K562 (cell line): ENCODE data around the gene CALML3. TPM values are rescaled to one million over a fixed set of nuclear protein-coding genes. Genes with fewer than 3 reads are reported as not detected.

ENCODE experiments used
- CBFA2T3 ChIP-seq: fragments of 450-650 bp; IDR thresholded peaks from 2 replicates; pipeline ENCODE4 v1.6.1; 2017
- POLR2A ChIP-seq: fragments of 450-650 bp; conservative IDR thresholded peaks from 2 replicates; pipeline ENCODE4 v1.6.1; 2016
- ZNF197 ChIP-seq: fragments of 200-800 bp; sonication (Bioruptor generic); IDR thresholded peaks from 2 replicates; pipeline ENCODE4 v1.6.1; 2016; ENCODE audit warnings: low read depth, missing genetic modification characterization, missing compliant biosample characterization
- polyA plus RNA-seq, 8 experiments: library from polyadenylated mRNA; depleted of rRNA in 4 of 8; stranded (reverse) in 5 of 8; unstranded in 3 of 8; fragments of >200 nt; fragmentation: Nextera tagmentation in 2 of 8; fragmentation: Illumina TruSeq in 1 of 8; extraction: Ambion mirVana in 2 of 8; extraction: Trizol in 1 of 8; gene quantifications; 2 replicates each; pipeline versions ENCODE4 v1.2.1 to v1.2.3, GENCODE V29; 2011 to 2014; ENCODE audit warnings: inconsistent platforms in 1 of 8, missing spikeins in 1 of 8
- total RNA-seq, 7 experiments: library from RNA; depleted of rRNA in 6 of 7; stranded (reverse); fragments of >200 nt in 6 of 7; fragmentation: Illumina TruSeq in 2 of 7; extraction: Trizol in 2 of 7; gene quantifications; 2 replicates each; pipeline versions ENCODE4 v1.2.1 to v1.2.3, GENCODE V29; 2011 to 2021; ENCODE audit warnings: low replicate concordance in 1 of 7
- TF ChIP-seq, protein P1 (sequence below): fragments of 450-650 bp; formaldehyde crosslinking; IDR thresholded peaks from 2 replicates; pipeline ENCODE4 v1.4.0; 2020; ENCODE audit warnings: mild to moderate bottlenecking, moderate library complexity
- TF ChIP-seq, protein P2 (sequence below): IDR thresholded peaks from 2 replicates; pipeline ENCODE4 v1.6.1; 2012; ENCODE audit warnings: low read depth, low read length, improper control_type of control experiment, borderline replicate concordance
- TF ChIP-seq, protein P3 (sequence below): fragments of 450-650 bp; IDR thresholded peaks from 2 replicates; pipeline ENCODE4 v1.7.0; 2016; ENCODE audit warnings: borderline replicate concordance
- TF ChIP-seq, protein P4 (sequence below): sonication (generic); formaldehyde crosslinking; IDR thresholded peaks from 2 replicates; pipeline ENCODE4 v1.8.1; 2022; ENCODE audit warnings: missing genetic modification reagents
- TF ChIP-seq, protein P5 (sequence below): IDR thresholded peaks from 2 replicates; pipeline ENCODE4 v1.6.1; 2016; ENCODE audit warnings: missing genetic modification characterization, missing compliant biosample characterization

Gene CALML3
- total and polyA plus RNA-seq, 9 of the 15 experiments (the other 6 are each of a cell fraction or from before 2014, with no cell fraction given) = not detected

DNA sequence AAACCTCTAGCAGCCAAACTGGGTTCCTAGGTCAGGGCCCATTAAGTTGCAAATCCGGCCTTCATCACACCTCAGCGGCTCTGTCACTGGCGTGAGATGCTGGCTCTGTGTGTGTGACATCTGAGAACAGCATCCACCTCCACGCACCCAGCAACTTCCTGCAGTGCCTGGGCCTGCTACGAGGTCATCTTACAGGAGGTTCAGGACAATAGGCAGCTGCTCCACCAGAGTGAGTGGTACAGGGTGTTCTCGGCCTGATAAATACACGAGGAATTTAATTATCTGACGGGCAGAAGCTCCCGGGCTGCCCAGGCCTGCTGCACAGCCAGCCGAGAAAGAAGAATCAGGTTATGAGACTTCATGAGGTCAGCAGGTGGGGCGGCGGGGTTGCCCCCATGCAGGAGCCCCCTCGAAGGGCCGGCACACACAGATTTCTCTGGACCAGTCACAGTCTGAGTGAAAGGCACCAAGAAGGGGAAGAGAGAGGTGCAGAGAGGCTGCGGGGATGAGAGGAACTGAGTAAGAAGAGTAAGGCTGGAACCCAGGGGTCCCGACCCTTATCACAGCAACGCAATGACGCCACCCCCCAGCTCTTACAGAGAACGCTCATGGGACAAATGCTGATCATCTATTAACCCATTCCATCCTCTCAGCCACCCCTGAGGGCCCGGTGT, 49.3 kb downstream of the CALML3 start (continued):
- TF ChIP-seq, protein P1, sequence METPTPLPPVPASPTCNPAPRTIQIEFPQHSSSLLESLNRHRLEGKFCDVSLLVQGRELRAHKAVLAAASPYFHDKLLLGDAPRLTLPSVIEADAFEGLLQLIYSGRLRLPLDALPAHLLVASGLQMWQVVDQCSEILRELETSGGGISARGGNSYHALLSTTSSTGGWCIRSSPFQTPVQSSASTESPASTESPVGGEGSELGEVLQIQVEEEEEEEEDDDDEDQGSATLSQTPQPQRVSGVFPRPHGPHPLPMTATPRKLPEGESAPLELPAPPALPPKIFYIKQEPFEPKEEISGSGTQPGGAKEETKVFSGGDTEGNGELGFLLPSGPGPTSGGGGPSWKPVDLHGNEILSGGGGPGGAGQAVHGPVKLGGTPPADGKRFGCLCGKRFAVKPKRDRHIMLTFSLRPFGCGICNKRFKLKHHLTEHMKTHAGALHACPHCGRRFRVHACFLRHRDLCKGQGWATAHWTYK = no peak
- TF ChIP-seq, protein P2, sequence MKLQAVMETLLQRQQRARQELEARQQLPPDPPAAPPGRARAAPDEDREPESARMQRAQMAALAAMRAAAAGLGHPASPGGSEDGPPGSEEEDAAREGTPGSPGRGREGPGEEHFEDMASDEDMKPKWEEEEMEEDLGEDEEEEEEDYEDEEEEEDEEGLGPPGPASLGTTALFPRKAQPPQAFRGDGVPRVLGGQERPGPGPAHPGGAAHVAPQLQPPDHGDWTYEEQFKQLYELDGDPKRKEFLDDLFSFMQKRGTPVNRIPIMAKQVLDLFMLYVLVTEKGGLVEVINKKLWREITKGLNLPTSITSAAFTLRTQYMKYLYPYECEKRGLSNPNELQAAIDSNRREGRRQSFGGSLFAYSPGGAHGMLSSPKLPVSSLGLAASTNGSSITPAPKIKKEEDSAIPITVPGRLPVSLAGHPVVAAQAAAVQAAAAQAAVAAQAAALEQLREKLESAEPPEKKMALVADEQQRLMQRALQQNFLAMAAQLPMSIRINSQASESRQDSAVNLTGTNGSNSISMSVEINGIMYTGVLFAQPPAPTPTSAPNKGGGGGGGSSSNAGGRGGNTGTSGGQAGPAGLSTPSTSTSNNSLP = no peak
- TF ChIP-seq POLR2A (no peak), CBFA2T3 (no peak), ZNF197 (no peak)
- TF ChIP-seq, protein P3, sequence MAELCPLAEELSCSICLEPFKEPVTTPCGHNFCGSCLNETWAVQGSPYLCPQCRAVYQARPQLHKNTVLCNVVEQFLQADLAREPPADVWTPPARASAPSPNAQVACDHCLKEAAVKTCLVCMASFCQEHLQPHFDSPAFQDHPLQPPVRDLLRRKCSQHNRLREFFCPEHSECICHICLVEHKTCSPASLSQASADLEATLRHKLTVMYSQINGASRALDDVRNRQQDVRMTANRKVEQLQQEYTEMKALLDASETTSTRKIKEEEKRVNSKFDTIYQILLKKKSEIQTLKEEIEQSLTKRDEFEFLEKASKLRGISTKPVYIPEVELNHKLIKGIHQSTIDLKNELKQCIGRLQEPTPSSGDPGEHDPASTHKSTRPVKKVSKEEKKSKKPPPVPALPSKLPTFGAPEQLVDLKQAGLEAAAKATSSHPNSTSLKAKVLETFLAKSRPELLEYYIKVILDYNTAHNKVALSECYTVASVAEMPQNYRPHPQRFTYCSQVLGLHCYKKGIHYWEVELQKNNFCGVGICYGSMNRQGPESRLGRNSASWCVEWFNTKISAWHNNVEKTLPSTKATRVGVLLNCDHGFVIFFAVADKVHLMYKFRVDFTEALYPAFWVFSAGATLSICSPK = no peak
- TF ChIP-seq, protein P4, sequence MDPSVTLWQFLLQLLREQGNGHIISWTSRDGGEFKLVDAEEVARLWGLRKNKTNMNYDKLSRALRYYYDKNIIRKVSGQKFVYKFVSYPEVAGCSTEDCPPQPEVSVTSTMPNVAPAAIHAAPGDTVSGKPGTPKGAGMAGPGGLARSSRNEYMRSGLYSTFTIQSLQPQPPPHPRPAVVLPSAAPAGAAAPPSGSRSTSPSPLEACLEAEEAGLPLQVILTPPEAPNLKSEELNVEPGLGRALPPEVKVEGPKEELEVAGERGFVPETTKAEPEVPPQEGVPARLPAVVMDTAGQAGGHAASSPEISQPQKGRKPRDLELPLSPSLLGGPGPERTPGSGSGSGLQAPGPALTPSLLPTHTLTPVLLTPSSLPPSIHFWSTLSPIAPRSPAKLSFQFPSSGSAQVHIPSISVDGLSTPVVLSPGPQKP (CRISPR knock-in tag) = no peak
- TF ChIP-seq, protein P5, sequence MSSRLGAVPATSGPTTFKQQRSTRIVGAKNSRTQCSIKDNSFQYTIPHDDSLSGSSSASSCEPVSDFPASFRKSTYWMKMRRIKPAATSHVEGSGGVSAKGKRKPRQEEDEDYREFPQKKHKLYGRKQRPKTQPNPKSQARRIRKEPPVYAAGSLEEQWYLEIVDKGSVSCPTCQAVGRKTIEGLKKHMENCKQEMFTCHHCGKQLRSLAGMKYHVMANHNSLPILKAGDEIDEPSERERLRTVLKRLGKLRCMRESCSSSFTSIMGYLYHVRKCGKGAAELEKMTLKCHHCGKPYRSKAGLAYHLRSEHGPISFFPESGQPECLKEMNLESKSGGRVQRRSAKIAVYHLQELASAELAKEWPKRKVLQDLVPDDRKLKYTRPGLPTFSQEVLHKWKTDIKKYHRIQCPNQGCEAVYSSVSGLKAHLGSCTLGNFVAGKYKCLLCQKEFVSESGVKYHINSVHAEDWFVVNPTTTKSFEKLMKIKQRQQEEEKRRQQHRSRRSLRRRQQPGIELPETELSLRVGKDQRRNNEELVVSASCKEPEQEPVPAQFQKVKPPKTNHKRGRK (tag) = no peak
